Left lung (tissue), 10 donors: ENCODE measurements around the gene CYSRT1. TPM values are rescaled to one million over a fixed set of nuclear protein-coding genes. Genes with fewer than 3 reads are reported as not detected.
A peak's percentile ranks its signal among the peaks of the same experiment; 100 is the strongest.

Experiments
- ATAC-seq: fragments of 200-7000 bp; cut with Tn5 transposase; one replicate; pipeline ENCODE4 v1.9.1; 2020; ENCODE audit warnings: moderate library complexity
- DNase-seq, 4 donors: peaks; one replicate each; pipeline ENCODE4 v3.0.0-alpha.2; 2013 to 2020
- H3K27ac ChIP-seq, 2 donors: fragments of 200-600 bp; sonication (generic) in 1 of 2; one replicate each; pipeline versions ENCODE4 v1.5.0 to v1.8.0; 2020 to 2021
- H3K27me3 ChIP-seq, 2 donors: fragments of 200-600 bp; sonication (generic) in 1 of 2; one replicate each; pipeline versions ENCODE4 v1.5.0 to v1.8.0; 2020 to 2021
- H3K36me3 ChIP-seq, 2 donors: fragments of 200-600 bp; sonication (generic) in 1 of 2; one replicate each; pipeline versions ENCODE4 v1.5.0 to v1.8.0; 2020 to 2021
- H3K4me1 ChIP-seq, 2 donors: fragments of 200-600 bp; one replicate each; pipeline ENCODE4 v1.8.0; 2021
- H3K4me3 ChIP-seq, 2 donors: fragments of 200-600 bp; sonication (generic) in 1 of 2; one replicate each; pipeline versions ENCODE4 v1.5.0 to v1.8.0; 2020 to 2021; ENCODE audit warnings: mild to moderate bottlenecking in 1 of 2
- H3K9me3 ChIP-seq, 2 donors: fragments of 200-600 bp; sonication (generic) in 1 of 2; one replicate each; pipeline versions ENCODE4 v1.5.0 to v1.8.0; 2020 to 2021
- CTCF ChIP-seq, 2 donors: fragments of 200-600 bp; sonication (generic) in 1 of 2; IDR thresholded peaks; one replicate each; pipeline versions ENCODE4 v1.5.0 to v1.8.0; 2021; ENCODE audit warnings: antibody characterized with exemption in 2 of 2
- intact Hi-C, 2 donors: fragments of 100-400 bp; cut with DNase I; formaldehyde crosslinking; loops; one replicate each; pipeline versions ENCODE4 v1.11.2 to v1.14.2; 2022
- polyA plus RNA-seq, 6 donors: library from polyadenylated mRNA; unstranded; fragments of 120-200 nt; gene quantifications; one replicate each; pipeline ENCODE4 v1.2.1, GENCODE V29; 2013; ENCODE audit not compliant: insufficient read length in 6 of 6
- total RNA-seq, 2 donors: library from RNA; stranded (reverse); fragmentation: NEBNext Ultra II Directional; extraction: Animal tissue kit (Norgen Biotek cat#: 25700); gene quantifications; one replicate each; pipeline ENCODE4 v1.2.1, GENCODE V29; 2021
- donor health status: DM: no; HTN: yes; CAD: no.
- donor health status: DM: no; HTN: no; CAD: no.

The CYSRT1 gene
- total and polyA plus RNA-seq, 8 donors, result 0.44 to 3.7 (median 2.3) TPM

GRCh38 chr9:137220317-137221094, 4.5 kb upstream of the CYSRT1 start:
- H3K9me3 ChIP-seq, result no peaks in the 10 kb centered on the region
- H3K4me1 ChIP-seq, result peaks cover 16 to 58% of the 10 kb centered on the region in 2 donors
- no peak for DNase-seq
- H3K27ac ChIP-seq, result no peak overlapping the region
- no peak overlapping the region for H3K4me3 ChIP-seq
- H3K27me3 ChIP-seq, result peaks cover 0 to 18% of the 10 kb centered on the region in 2 donors
- no peak for TF ChIP-seq CTCF (IDR thresholded peaks at IDR 0.05)
- H3K36me3 ChIP-seq, result peaks cover 0 to 14% of the 10 kb centered on the region in 2 donors
- no peak for ATAC-seq
- intact Hi-C loops, result no loop called here

GRCh38 chr9:137221095-137221505, 3.9 kb upstream of the CYSRT1 start:
- DNase-seq (no peak), ATAC-seq (no peak)
- no peak for TF ChIP-seq CTCF (IDR thresholded peaks at IDR 0.05)
- H3K36me3 ChIP-seq, result peaks cover 0 to 8% of the 10 kb centered on the region in 2 donors
- no peaks in the 10 kb centered on the region for H3K9me3 ChIP-seq
- peaks cover 16 to 60% of the 10 kb centered on the region in 2 donors for H3K4me1 ChIP-seq
- H3K27ac ChIP-seq, result no peak overlapping the region
- H3K27me3 ChIP-seq, result peaks cover 0 to 18% of the 10 kb centered on the region in 2 donors
- intact Hi-C loops, result no loop called here
- H3K4me3 ChIP-seq, result peak overlapping the region in 1 of 2 donors; percentile 31

GRCh38 chr9:137221506-137222111, 3.4 kb upstream of the CYSRT1 start:
- peaks cover 16 to 64% of the 10 kb centered on the region in 2 donors for H3K4me1 ChIP-seq
- intact Hi-C loops, result no loop called here
- H3K27me3 ChIP-seq, result peaks cover 0 to 20% of the 10 kb centered on the region in 2 donors
- TF ChIP-seq CTCF (IDR thresholded peaks at IDR 0.05), result no peak
- DNase-seq (no peak), ATAC-seq (no peak)
- H3K9me3 ChIP-seq, result no peaks in the 10 kb centered on the region
- peaks cover 0 to 3% of the 10 kb centered on the region in 2 donors for H3K36me3 ChIP-seq
- H3K4me3 ChIP-seq, result peak overlapping the region; percentile 11 to 31
- no peak overlapping the region for H3K27ac ChIP-seq

- Histone ChIP-seq H3K36me3 (no peaks in the 10 kb centered on the region), H3K27ac (peak within 1 kb of the TSS; percentile 86 to 90), H3K9me3 (no peaks in the 10 kb centered on the region), H3K4me3 (peak within 1 kb of the TSS; percentile 47 to 70), H3K27me3 (peaks cover 0 to 29% of the 10 kb centered on the region in 2 donors), H3K4me1 (peaks cover 17 to 63% of the 10 kb centered on the region in 2 donors)
- ATAC-seq (peak; percentile 2), DNase-seq (no peak)
- intact Hi-C loops, result no loop called here
- no peak for TF ChIP-seq CTCF (IDR thresholded peaks at IDR 0.05)
Observed at GRCh38 chr9:137222190-137223077, 2.5 kb upstream of the CYSRT1 start, which contains the start of gene RNF208. RNF208 (minus strand) TSS chr9:137222240; CDS start chr9:137221212, 1,028 bp downstream.
